A549 (cell line): ENCODE data around the gene CHKB. TPM values are rescaled to one million over a fixed set of nuclear protein-coding genes. Genes with fewer than 3 reads are reported as not detected.
A peak's percentile ranks its signal among the peaks of the same experiment; 100 is the strongest.

Experiments
- ATAC-seq, 2 experiments: fragments of 200-7000 bp in 1 of 2; fragments of >200 bp in 1 of 2; cut with Nextera tagmentation in 1 of 2; cut with Tn5 transposase in 1 of 2; 3 replicates each; pipeline versions ENCODE4 v1.8.0 to v1.9.1; 2018 to 2020; ENCODE audit warnings: mild to moderate bottlenecking in 1 of 2, moderate library complexity in 1 of 2
- CTCF ChIA-PET: fragments of 300-600 bp; sonication (Branson Sonifier 250); formaldehyde crosslinking; extraction: SDS; loops from one replicate; lab custom pipeline; 2021; ENCODE audit warnings: antibody characterized with exemption, inconsistent platforms; lab: Yijun Ruan, JAX
- POLR2A ChIA-PET: fragments of 350-600 bp; formaldehyde crosslinking; extraction: SDS; loops from one replicate; lab custom pipeline; 2021; ENCODE audit warnings: antibody characterized with exemption, inconsistent platforms; lab: Yijun Ruan, JAX
- DNase-seq, 2 experiments: peaks; one replicate each; pipeline versions ENCODE4 v3.0.0 to v3.0.0-alpha.2; 2011 to 2016; ENCODE audit warnings: low read depth in 1 of 2, low spot score in 1 of 2
- FAIRE-seq: peaks from 2 replicates; lab custom pipeline; 2011; peaks lifted over from hg19 to GRCh38; lab: Jason Lieb, UNC
- H3K27ac ChIP-seq, 2 experiments: fragments of >200 bp; sonication (Bioruptor Twin); formaldehyde crosslinking; 3 replicates each; pipeline ENCODE4 v1.5.1; 2016 to 2017
- H3K4me1 ChIP-seq: fragments of >200 bp; sonication (Bioruptor Twin); formaldehyde crosslinking; 3 replicates; pipeline ENCODE4 v1.6.1; 2016
- H3K4me2 ChIP-seq: fragments of >200 bp; sonication (Bioruptor Twin); formaldehyde crosslinking; 3 replicates; pipeline ENCODE4 v1.6.1; 2016
- H3K4me3 ChIP-seq: fragments of >200 bp; sonication (Bioruptor Twin); formaldehyde crosslinking; 3 replicates; pipeline ENCODE4 v1.5.1; 2016
- H3K9me3 ChIP-seq: fragments of >200 bp; sonication (Bioruptor Twin); formaldehyde crosslinking; 3 replicates; pipeline ENCODE4 v1.6.1; 2016
- CBX2 ChIP-seq: fragments of 200-600 bp; sonication (generic); IDR thresholded peaks from 2 replicates; pipeline ENCODE4 v1.6.1; 2016; ENCODE audit warnings: low read depth, mild to moderate bottlenecking, borderline replicate concordance
- CBX8 ChIP-seq: fragments of 200-600 bp; sonication (generic); IDR thresholded peaks from 2 replicates; pipeline ENCODE4 v1.6.1; 2016
- EHMT2 ChIP-seq: fragments of 200-600 bp; sonication (generic); IDR thresholded peaks from 2 replicates; pipeline ENCODE4 v1.6.1; 2016; ENCODE audit warnings: antibody characterized with exemption, low read depth, mild to moderate bottlenecking, moderate library complexity
- FOSB ChIP-seq: fragments of 250-450 bp; sonication (Bioruptor Pico); IDR thresholded peaks from 2 replicates; pipeline ENCODE4 v1.5.0; 2020; ENCODE audit warnings: mild to moderate bottlenecking, moderate library complexity
- HDAC2 ChIP-seq: fragments of 200-600 bp; sonication (generic); IDR thresholded peaks from 2 replicates; pipeline ENCODE4 v1.6.1; 2016
- HEYL ChIP-seq: fragments of 250-450 bp; sonication (Bioruptor Pico); IDR thresholded peaks from 2 replicates; pipeline ENCODE4 v1.8.0; 2021; ENCODE audit warnings: mild to moderate bottlenecking, moderate library complexity
- HOXB13 ChIP-seq: fragments of 250-450 bp; sonication (Bioruptor Pico); IDR thresholded peaks from 2 replicates; pipeline ENCODE4 v1.5.0; 2020; ENCODE audit warnings: low read depth, mild to moderate bottlenecking, moderate library complexity
- JUN ChIP-seq, 2 experiments: fragments of >200 bp; sonication (Bioruptor Twin); formaldehyde crosslinking; IDR thresholded peaks; 2 replicates in 1 of 2; 3 replicates in 1 of 2; pipeline ENCODE4 v1.6.1; 2016 to 2017
- JUNB ChIP-seq: fragments of >200 bp; sonication (Bioruptor Twin); formaldehyde crosslinking; IDR thresholded peaks from 2 replicates; pipeline ENCODE4 v1.6.1; 2016
- RARB ChIP-seq: fragments of 250-450 bp; sonication (Bioruptor Pico); IDR thresholded peaks from 2 replicates; pipeline ENCODE4 v1.8.0; 2021; ENCODE audit warnings: mild to moderate bottlenecking, moderate library complexity
- SREBF2 ChIP-seq: fragments of 450-650 bp; IDR thresholded peaks from 2 replicates; pipeline ENCODE4 v1.6.1; 2014; ENCODE audit warnings: mild to moderate bottlenecking, moderate library complexity
- TP53 ChIP-seq: fragments of 250-450 bp; sonication (Bioruptor Pico); IDR thresholded peaks from 2 replicates; pipeline ENCODE4 v1.5.0; 2021; ENCODE audit warnings: mild to moderate bottlenecking, moderate library complexity
- ZC3H11A ChIP-seq: fragments of 450-650 bp; IDR thresholded peaks from 2 replicates; pipeline ENCODE4 v1.6.1; 2014; ENCODE audit warnings: antibody characterized with exemption, mild to moderate bottlenecking
- WGBS: methylation state at CpG from one replicate; pipeline ENCODE4 v1.1.6; 2017; ENCODE audit errors: missing lambda C conversion rate; 5-methylcytosine and 5-hydroxymethylcytosine counted together
- polyA plus RNA-seq, 4 experiments: library from polyadenylated mRNA; depleted of rRNA in 3 of 4; stranded (reverse); fragments of >200 nt; fragmentation: RNase III in 1 of 4; extraction: RNeasy Plus Mini Kit Qiagen cat#74134 plus additional on column Dnase treatment in 1 of 4; gene quantifications; 2 replicates in 3 of 4; 3 replicates in 1 of 4; pipeline ENCODE4 v1.2.3, GENCODE V29; 2011 to 2017
- TF ChIP-seq, protein P1 (sequence below): fragments of 450-650 bp; IDR thresholded peaks from 2 replicates; pipeline ENCODE4 v1.6.1; 2014; ENCODE audit warnings: antibody characterized with exemption
- TF ChIP-seq, protein P2 (sequence below): fragments of >200 bp; sonication (Bioruptor Twin); formaldehyde crosslinking; IDR thresholded peaks from 3 replicates; pipeline ENCODE4 v1.6.1; 2016
- TF ChIP-seq, protein P3 (sequence below): fragments of >200 bp; sonication (Bioruptor Twin); formaldehyde crosslinking; IDR thresholded peaks from 2 replicates; pipeline ENCODE4 v1.6.1; 2016

Gene CHKB
- polyA plus RNA-seq, 2 of the 4 experiments (the other 2 are of a cell fraction) = 16.4 to 25.8 TPM

DNA sequence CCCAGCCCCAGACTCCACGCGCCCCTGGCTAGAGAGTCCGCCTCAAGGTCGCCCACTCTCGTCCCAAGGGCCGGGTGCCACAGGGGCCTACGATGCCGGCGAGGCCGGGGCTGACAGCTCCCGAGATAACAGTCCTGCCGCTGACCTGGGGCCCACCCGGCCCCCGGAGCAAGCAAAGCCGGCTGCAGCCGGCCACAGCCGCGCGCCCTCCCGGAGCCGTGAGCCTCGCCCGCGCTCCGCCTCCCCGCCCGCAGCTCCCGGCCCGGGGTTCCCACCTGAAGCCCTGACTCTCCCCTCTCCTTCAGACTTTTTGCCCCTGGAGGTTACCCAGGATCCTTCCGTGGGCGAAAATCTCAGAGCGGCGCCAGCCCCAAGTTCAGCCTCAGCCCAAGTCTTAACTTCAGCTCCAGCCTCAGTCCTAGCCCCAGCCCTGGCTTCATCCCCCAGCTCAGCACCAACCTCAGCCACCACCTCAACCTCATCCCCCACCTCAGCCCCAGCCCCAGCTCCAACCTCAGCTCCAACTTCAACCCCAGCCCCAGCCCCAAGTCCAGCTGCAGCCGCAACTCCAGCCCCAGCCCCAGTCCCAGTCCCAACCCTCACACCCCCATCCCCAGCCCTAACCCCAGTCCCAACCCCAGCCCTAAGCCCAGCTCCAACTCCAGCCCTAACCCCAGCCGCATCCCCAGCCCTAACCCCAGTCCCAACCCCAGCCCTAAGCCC, 35.2 kb downstream of the CHKB start:
- TF ChIP-seq SREBF2 = no peak
- no peak for TF ChIP-seq FOSB (CRISPR knock-in tag)
- no peak for TF ChIP-seq HEYL (CRISPR knock-in tag)
- no peak for TF ChIP-seq HOXB13 (CRISPR knock-in tag)
- TF ChIP-seq CBX2 = no peak
- no peak for DNase-seq

DNA sequence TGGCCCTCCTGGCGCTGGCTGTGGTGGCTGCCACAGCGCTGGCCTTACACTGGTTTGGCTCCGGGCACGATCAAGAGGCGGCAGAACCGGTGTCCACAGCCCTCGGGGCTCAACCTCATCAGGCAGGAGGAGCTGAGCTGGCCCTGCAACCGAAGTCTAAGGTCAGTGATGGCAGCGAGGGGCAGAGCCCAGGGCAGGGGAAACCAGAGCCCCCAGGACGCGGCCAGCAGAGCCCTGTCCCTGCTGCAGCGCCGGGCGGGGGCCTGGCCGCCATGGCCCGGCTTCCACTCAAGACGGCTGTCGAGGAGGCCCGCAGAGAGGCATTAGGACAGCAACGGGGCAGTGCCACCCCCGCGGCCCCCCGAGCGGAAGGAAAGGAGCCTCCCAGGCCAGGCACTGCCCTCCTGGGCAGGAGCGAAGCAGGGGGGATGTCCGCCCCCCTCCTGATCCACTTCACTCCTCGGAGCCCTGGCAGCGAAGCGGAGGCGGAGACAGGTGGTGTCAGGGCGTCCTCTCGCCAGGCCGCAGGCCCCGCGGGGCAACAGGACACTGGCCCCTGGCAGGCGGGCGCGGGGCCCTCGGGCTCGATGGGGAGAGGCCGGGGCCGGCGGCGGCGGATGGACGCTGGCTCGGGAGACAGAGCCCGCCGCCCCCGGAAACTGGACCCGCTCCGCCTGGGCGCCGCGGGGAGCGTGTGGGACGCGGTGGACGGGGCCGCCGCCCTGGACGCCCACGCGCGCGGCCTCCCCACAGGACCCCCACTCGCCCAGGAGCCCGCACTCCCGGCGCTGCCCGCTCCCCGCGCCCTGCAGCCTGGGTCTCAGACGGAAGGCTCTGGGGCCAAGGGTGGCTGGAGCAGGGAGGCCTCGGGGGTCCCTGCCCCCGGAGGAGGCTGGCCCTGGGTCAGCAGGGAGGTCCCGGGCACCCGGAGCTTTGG, 36.1 kb downstream of the CHKB start:
- Histone ChIP-seq H3K4me1 (peaks cover 35% of the 10 kb centered on the region), H3K9me3 (no peaks in the 10 kb centered on the region), H3K27ac (peak overlapping the region; percentile 82 to 84; a peak in 5 of 6 replicates)
- WGBS = 91% methylated on average over 11 of the region's 78 CpGs
- no peak for DNase-seq
- CTCF ChIA-PET = interaction anchor here (0.8 to 4.5 kb wide), 7 partner anchors 10 to 75 kb away, joined by 3 to 25 read pairs (median 5); partner anchors contain the start of gene SYCE3
- POLR2A ChIA-PET = interaction anchor here (0.9 to 1.3 kb wide), 3 partner anchors 16 to 39 kb away, joined by 3 read pairs; partner anchors contain the start of genes LMF2, NCAPH2 and SYCE3
- TF ChIP-seq TP53 (CRISPR knock-in tag) (no peak), HOXB13 (CRISPR knock-in tag) (no peak), HDAC2 (no peak), ZC3H11A (no peak), EHMT2 (no peak), JUN (IDR thresholded peaks at IDR 0.05) (no peak), RARB (CRISPR knock-in tag) (no peak), CBX8 (no peak), SREBF2 (no peak), CBX2 (no peak), JUNB (no peak)
- TF ChIP-seq, protein P1, sequence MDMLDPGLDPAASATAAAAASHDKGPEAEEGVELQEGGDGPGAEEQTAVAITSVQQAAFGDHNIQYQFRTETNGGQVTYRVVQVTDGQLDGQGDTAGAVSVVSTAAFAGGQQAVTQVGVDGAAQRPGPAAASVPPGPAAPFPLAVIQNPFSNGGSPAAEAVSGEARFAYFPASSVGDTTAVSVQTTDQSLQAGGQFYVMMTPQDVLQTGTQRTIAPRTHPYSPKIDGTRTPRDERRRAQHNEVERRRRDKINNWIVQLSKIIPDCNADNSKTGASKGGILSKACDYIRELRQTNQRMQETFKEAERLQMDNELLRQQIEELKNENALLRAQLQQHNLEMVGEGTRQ = no peak
- TF ChIP-seq, protein P2, sequence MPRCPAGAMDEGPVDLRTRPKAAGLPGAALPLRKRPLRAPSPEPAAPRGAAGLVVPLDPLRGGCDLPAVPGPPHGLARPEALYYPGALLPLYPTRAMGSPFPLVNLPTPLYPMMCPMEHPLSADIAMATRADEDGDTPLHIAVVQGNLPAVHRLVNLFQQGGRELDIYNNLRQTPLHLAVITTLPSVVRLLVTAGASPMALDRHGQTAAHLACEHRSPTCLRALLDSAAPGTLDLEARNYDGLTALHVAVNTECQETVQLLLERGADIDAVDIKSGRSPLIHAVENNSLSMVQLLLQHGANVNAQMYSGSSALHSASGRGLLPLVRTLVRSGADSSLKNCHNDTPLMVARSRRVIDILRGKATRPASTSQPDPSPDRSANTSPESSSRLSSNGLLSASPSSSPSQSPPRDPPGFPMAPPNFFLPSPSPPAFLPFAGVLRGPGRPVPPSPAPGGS = no peak
- TF ChIP-seq, protein P3, sequence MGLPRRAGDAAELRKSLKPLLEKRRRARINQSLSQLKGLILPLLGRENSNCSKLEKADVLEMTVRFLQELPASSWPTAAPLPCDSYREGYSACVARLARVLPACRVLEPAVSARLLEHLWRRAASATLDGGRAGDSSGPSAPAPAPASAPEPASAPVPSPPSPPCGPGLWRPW = no peak
- TF ChIP-seq, all 56 proteins: peak for 0
- H3K4me3 ChIP-seq = no peak overlapping the region
- H3K4me2 ChIP-seq = 0 out of 3 replicates have a peak overlapping the region, but pooled peaks have one; percentile 68
- no peak for FAIRE-seq
- ATAC-seq = no peak

More for the DNA sequence above, 35.2 kb downstream of the CHKB start:
- Histone ChIP-seq H3K4me2 (no peak overlapping the region), H3K27ac (peak overlapping the region in 1 of 2 experiments; percentile 84; a peak in 1 of 6 replicates), H3K4me1 (peaks cover 27% of the 10 kb centered on the region), H3K4me3 (no peak overlapping the region), H3K9me3 (no peaks in the 10 kb centered on the region)
- ChIA-PET POLR2A (no interaction called here), CTCF (interaction anchor here (1.0 to 1.8 kb wide), 4 partner anchors 15 to 73 kb away, joined by 3 to 9 read pairs (median 4); partner anchors contain the start of gene SYCE3)
- FAIRE-seq (no peak), ATAC-seq (no peak)
- 97% methylated on average over 11 of the region's 35 CpGs for WGBS
